Right renal cortex interstitium (tissue), 3 donors: ENCODE measurements around the gene ALDOA. TPM values are rescaled to one million over a fixed set of nuclear protein-coding genes. Genes with fewer than 3 reads are reported as not detected.
"Not testable (repeated sequence)": the region's sequence is repeated elsewhere in the genome, so short reads cannot be mapped to it uniquely, and the experiment has no call there.

Experiments
- DNase-seq, 3 donors: peaks; one replicate each; pipeline ENCODE4 v3.0.0-alpha.2; 2013; ENCODE audit warnings: low read depth in 3 of 3, low spot score in 2 of 3
- polyA plus RNA-seq, 3 donors: library from polyadenylated mRNA; unstranded; fragments of 120-200 nt; gene quantifications; one replicate each; pipeline ENCODE4 v1.2.1, GENCODE V29; 2013; ENCODE audit not compliant: insufficient read length in 3 of 3

The ALDOA gene
- polyA plus RNA-seq, 3 donors, result 451 to 496 (median 456) TPM

DNA sequence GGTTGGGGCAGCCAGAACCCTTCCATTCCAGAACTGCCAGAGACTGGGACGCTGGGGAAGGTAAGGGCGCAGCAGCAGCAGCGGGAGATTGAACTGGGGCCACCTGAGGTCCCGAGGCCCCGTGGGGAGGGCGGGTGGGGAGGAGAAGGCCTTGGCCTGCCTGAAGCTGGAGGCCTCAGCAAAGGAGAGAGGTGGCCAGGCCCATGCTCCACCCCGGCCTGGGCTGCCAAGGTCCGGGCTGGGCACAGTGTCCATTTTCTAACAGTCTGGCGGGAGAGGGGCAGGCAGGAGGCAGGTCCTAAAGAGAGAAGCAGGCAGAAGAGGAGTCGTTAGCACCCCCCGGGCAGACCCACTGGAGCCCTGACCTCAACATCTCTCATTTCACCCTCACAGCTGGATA, 48.9 kb downstream of the ALDOA start:
- DNase-seq, result no peak

DNA sequence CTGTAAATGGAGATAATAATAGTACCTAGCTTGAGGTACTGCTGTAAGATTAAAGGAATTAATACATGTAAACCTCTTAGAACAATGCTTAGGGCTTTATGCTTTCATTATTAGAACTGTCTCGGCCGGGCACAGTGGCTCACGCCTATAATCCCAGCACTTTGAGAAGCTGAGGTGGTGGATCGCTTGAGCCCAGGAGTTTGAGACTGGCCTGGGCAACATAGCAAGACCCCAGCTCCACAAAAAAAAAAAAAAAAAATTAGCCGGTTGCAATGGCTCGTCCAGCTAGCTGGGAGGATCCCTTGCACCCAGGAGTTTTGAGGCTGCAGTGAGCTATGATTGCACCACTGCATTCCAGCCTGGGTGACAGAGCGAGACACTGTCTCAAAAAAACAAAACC, 49.3 kb downstream of the ALDOA start:
- DNase-seq, result not testable (repeated sequence)

- no peak for DNase-seq
Measured at GRCh38 chr16:30115238-30115637, 49.7 kb downstream of the ALDOA start.

DNA sequence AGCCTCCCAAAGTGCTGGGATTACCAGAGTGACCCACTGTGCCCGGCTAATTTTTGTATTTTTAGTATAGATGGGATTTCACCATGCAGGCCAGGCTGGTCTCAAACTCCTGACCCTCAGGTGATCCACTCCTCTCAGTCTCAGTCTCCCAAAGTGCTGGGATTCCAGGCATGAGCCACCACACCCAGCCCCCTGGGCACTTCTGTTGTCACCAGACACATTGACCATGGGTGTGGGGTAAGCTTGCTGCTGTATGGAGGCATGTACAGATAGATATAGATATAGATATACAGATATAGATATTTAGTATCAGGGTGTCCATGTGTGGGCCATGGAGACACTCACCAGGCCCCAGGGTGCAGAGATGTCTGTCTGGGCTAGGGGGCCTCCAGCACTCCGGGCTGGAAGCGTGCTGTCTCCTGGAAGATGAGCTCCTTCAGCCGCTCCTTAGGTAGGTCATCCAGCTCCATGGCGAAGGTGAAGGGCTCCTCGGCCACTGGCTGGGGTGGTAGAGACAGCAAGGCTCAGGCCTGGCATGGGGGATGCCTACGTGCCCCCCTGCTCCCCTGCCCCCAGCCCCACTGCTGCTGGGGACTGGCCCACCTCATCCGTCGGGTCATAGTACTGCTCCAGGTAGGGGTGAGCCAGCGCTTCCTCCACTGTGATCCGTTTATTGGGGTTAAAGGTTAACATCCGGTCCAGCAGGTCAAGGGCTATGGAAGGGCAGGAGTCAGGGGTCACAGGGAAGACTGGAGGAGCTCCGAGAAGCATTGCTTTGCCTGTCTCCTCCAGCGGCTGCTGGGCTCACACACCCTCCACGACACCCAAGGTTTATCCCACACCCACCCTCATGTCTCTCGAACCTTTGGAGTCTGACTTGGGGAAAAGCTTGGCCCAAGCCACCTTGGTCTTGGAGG, 51.0 kb downstream of the ALDOA start:
- DNase-seq, result no peak

- DNase-seq, result no peak
Measured at GRCh38 chr16:30117768-30118167, 52.2 kb downstream of the ALDOA start.

DNA sequence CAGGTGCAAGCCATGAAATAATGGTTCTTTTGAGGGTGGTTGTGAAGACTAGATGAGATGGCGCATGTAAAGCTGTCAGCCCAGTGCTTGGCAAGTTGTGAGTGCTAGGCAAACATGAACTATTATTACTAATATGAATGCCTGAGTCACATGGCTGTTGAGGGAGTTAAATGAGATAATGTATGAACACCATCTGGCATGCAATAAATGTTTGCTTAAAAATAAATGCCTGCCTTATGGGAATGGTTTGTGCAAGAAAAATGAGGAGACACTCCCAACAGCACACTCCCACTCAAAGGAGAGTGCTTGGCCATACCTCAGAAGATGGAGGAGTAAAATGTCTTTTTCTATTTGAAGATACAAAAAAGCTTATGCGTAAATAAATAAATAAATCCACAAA, 53.9 kb downstream of the ALDOA start:
- DNase-seq, result no peak

Other genes starting within 250 kb of the ALDOA start
- gene PAGR1, start 249.6 kb upstream of the ALDOA start, polyA plus RNA-seq, result 10 to 100 TPM; 28.0 to 30.5 (median 29.7) TPM
- gene MVP, start 245.3 kb upstream of the ALDOA start, polyA plus RNA-seq, result 10 to 100 TPM; 18.1 to 22.6 (median 20.0) TPM
- 100 to 1,000 TPM in 1 of 3 donors, 10 to 100 TPM in 2; 85.9 to 102 (median 89.9) TPM for gene CDIPT, start 202.5 kb upstream of the ALDOA start, polyA plus RNA-seq
- 10 to 100 TPM in 1 of 3 donors, 1 to 10 TPM in 2; 9.0 to 10.8 (median 9.5) TPM for gene SEZ6L2, start 166.2 kb upstream of the ALDOA start, polyA plus RNA-seq
- under 1 TPM; 0.52 to 0.87 (median 0.54) TPM for gene ASPHD1, start 165.3 kb upstream of the ALDOA start, polyA plus RNA-seq
- gene KCTD13, start 139.5 kb upstream of the ALDOA start, polyA plus RNA-seq, result 10 to 100 TPM; 13.8 to 15.7 (median 14.2) TPM
- gene TMEM219, start 103.7 kb upstream of the ALDOA start, polyA plus RNA-seq, result 100 to 1,000 TPM in 1 of 3 donors, 10 to 100 TPM in 2; 93.1 to 107 (median 96.3) TPM
- gene TAOK2, start 91.9 kb upstream of the ALDOA start, polyA plus RNA-seq, result 10 to 100 TPM; 33.6 to 36.9 (median 36.4) TPM
- 10 to 100 TPM; 16.2 to 18.8 (median 18.0) TPM for gene HIRIP3, start 70.1 kb upstream of the ALDOA start, polyA plus RNA-seq
- gene INO80E, start 69.5 kb upstream of the ALDOA start, polyA plus RNA-seq, result 10 to 100 TPM; 34.5 to 37.9 (median 36.7) TPM
- 1 to 10 TPM; 1.6 to 2.3 (median 1.7) TPM for gene DOC2A, start 54.7 kb upstream of the ALDOA start, polyA plus RNA-seq
- not detected for gene C16orf92, start 42.6 kb upstream of the ALDOA start, polyA plus RNA-seq
- under 1 TPM; 0.60 to 0.93 (median 0.90) TPM for gene TLCD3B, start 34.5 kb upstream of the ALDOA start, polyA plus RNA-seq
- 10 to 100 TPM; 80.0 to 95.1 (median 92.9) TPM for gene PPP4C, start 10.2 kb downstream of the ALDOA start, polyA plus RNA-seq
- under 1 TPM; 0.65 to 0.88 (median 0.79) TPM for gene TBX6, start 26.2 kb downstream of the ALDOA start, polyA plus RNA-seq
- 10 to 100 TPM; 41.4 to 49.2 (median 42.2) TPM for gene YPEL3, start 30.5 kb downstream of the ALDOA start, polyA plus RNA-seq
- 1 to 10 TPM; 8.5 to 9.9 (median 9.8) TPM for gene GDPD3, start 47.8 kb downstream of the ALDOA start, polyA plus RNA-seq
- 10 to 100 TPM; 71.4 to 92.7 (median 84.1) TPM for gene MAPK3, start 57.5 kb downstream of the ALDOA start, polyA plus RNA-seq
- gene CORO1A, start 117.8 kb downstream of the ALDOA start, polyA plus RNA-seq, result 1 to 10 TPM; 7.2 to 9.9 (median 9.3) TPM
- gene BOLA2B, start 127.9 kb downstream of the ALDOA start, polyA plus RNA-seq, result 10 to 100 TPM; 24.1 to 27.7 (median 26.4) TPM
- gene SLX1A, start 128.1 kb downstream of the ALDOA start, polyA plus RNA-seq, result 10 to 100 TPM; 14.8 to 17.2 (median 16.3) TPM
- gene SULT1A3, start 133.5 kb downstream of the ALDOA start, polyA plus RNA-seq, result 10 to 100 TPM in 2 of 3 donors, 1 to 10 TPM in 1; 2.2 to 13.9 (median 11.9) TPM
- gene NPIPB13, start 182.7 kb downstream of the ALDOA start, polyA plus RNA-seq, result 1 to 10 TPM; 3.8 to 5.6 (median 5.3) TPM